ENCODE results near the gene PARP8. TPM values are rescaled to one million over a fixed set of nuclear protein-coding genes. Genes with fewer than 3 reads are reported as not detected.

PARP8 gene
- total and polyA plus RNA-seq, 2 of the 8 experiments (the other 6 are each of a cell fraction or from before 2014, with no cell fraction given) = 16.6 to 30.6 TPM

- TF ChIP-seq ATF2 (IDR thresholded peaks at IDR 0.05; ENCODE audit: low read length) (no peak), ATF3 (IDR thresholded peaks at IDR 0.05; ENCODE audit: insufficient read depth, low read depth, low read length) (no peak), TAF1 (IDR thresholded peaks at IDR 0.05; ENCODE audit: low read depth, low read length) (no peak), BCL11A (IDR thresholded peaks at IDR 0.05; ENCODE audit: low read depth in 2 of 2, low read length in 2 of 2) (no peak), CTBP2 (IDR thresholded peaks at IDR 0.05; ENCODE audit: borderline replicate concordance, insufficient read depth, insufficient read length, low read length) (no peak), SP4 (IDR thresholded peaks at IDR 0.05; ENCODE audit: low read length) (no peak), BRCA1 (IDR thresholded peaks at IDR 0.05; ENCODE audit: low read depth, low read length) (no peak)
Measured at GRCh38 chr5:50823568-50823967, 157.1 kb downstream of the PARP8 start (continued).

All from H1 (cell line).